ENCODE results near the gene GPD1.

- no peak for TF ChIP-seq CTCF (conservative IDR thresholded peaks at IDR 0.05 in 1 of 2, IDR thresholded peaks at IDR 0.05 in 1 of 2; ENCODE audit: extremely low read depth in 1 of 2, insufficient read depth in 1 of 2, low read depth in 1 of 2, low read length in 2 of 2)
- no peak for TF ChIP-seq EZH2 (IDR thresholded peaks at IDR 0.05; ENCODE audit: borderline replicate concordance, low read length)
Observed at GRCh38 chr12:50147281-50147680, 43.5 kb downstream of the GPD1 start.

Measured in mammary epithelial cell (primary cell).